CD4-positive, CD25-positive, alpha-beta regulatory T cell (primary cell): ENCODE results near the gene KNSTRN. TPM values are rescaled to one million over a fixed set of nuclear protein-coding genes. Genes with fewer than 3 reads are reported as not detected.

Experiments
- ATAC-seq, 2 donors: fragments of 150-1000 bp; cut with Tn5 transposase; one replicate each; pipeline ENCODE4 v1.10.0; 2021; ENCODE audit warnings: low read depth in 2 of 2, moderate number of reproducible peaks in 2 of 2, moderate library complexity in 1 of 2
- DNase-seq, 3 donors: peaks; one replicate each; pipeline versions ENCODE4 v3.0.0 to v3.0.0-alpha.2; 2012 to 2022; ENCODE audit warnings: mixed read lengths in 1 of 3
- H3K27ac ChIP-seq: one replicate; pipeline ENCODE4 v1.7.0; 2013; ENCODE audit warnings: mild to moderate bottlenecking, low read length; ENCODE audit not compliant: insufficient read depth, poor library complexity, severe bottlenecking
- H3K27me3 ChIP-seq: one replicate; pipeline ENCODE4 v1.7.0; 2013; ENCODE audit warnings: low read length; ENCODE audit not compliant: control insufficient read depth, insufficient read depth
- H3K36me3 ChIP-seq: one replicate; pipeline ENCODE4 v1.7.0; 2013; ENCODE audit warnings: mild to moderate bottlenecking, low read length, moderate library complexity; ENCODE audit not compliant: control insufficient read depth, insufficient read depth
- H3K4me1 ChIP-seq: 2 replicates; pipeline ENCODE4 v1.7.0; 2013; ENCODE audit warnings: mild to moderate bottlenecking, low read length; ENCODE audit not compliant: insufficient read depth, control insufficient read depth, poor library complexity, severe bottlenecking
- H3K4me3 ChIP-seq: one replicate; pipeline ENCODE4 v1.7.0; 2013; ENCODE audit warnings: low read depth, mild to moderate bottlenecking, low read length, moderate library complexity
- H3K9me3 ChIP-seq, 2 experiments: 1 replicate in 1 of 2; 2 replicates in 1 of 2; pipeline ENCODE4 v1.7.0; 2013; ENCODE audit warnings: low read length in 2 of 2, mild to moderate bottlenecking in 1 of 2, moderate library complexity in 1 of 2; ENCODE audit not compliant: control insufficient read depth in 2 of 2
- H3K27ac Mint-ChIP-seq, 3 donors: one replicate each; pipeline ENCODE4 v1.8.0; 2020 to 2022; ENCODE audit warnings: mild to moderate bottlenecking in 3 of 3, mixed read lengths in 3 of 3, moderate library complexity in 2 of 3
- H3K27me3 Mint-ChIP-seq: one replicate; pipeline ENCODE4 v1.8.0; 2022; ENCODE audit warnings: mild to moderate bottlenecking, mixed read lengths
- H3K36me3 Mint-ChIP-seq: one replicate; pipeline ENCODE4 v1.8.0; 2020; ENCODE audit warnings: mixed read lengths
- H3K4me1 Mint-ChIP-seq, 4 donors: one replicate each; pipeline ENCODE4 v1.8.0; 2020 to 2022; ENCODE audit warnings: mixed read lengths in 4 of 4, mild to moderate bottlenecking in 1 of 4
- H3K4me3 Mint-ChIP-seq, 4 donors: one replicate each; pipeline ENCODE4 v1.8.0; 2020 to 2022; ENCODE audit warnings: mild to moderate bottlenecking in 4 of 4, mixed read lengths in 4 of 4, moderate library complexity in 3 of 4
- H3K9me3 Mint-ChIP-seq, 7 donors: one replicate each; pipeline ENCODE4 v1.8.0; 2020 to 2022; ENCODE audit warnings: mixed read lengths in 7 of 7, mild to moderate bottlenecking in 3 of 7, moderate library complexity in 2 of 7
- polyA plus RNA-seq, 4 donors: library from polyadenylated mRNA; unstranded; fragments of 300-500 nt; fragmentation: Illumina TruSeq; gene quantifications; one replicate each; pipeline ENCODE4 v1.2.3, GENCODE V29; 2021
- total RNA-seq: library from RNA; stranded (reverse); gene quantifications from one replicate; pipeline ENCODE4 v1.2.3, GENCODE V29; 2022

The KNSTRN gene
- total and polyA plus RNA-seq, 5 donors from 2014 or later, result 3.3 to 10.5 (median 4.6) TPM

- Mint-ChIP-seq H3K4me1 (peaks cover 10 to 43% (median 28%) of the 10 kb centered on the region in 4 donors), H3K9me3 (peaks cover 0 to 2% (median 0%) of the 10 kb centered on the region in 7 donors), H3K36me3 (peaks cover 26% of the 10 kb centered on the region), H3K27me3 (no peaks in the 10 kb centered on the region), H3K4me3 (peak overlapping the region; percentile 43 to 88 (median 58)), H3K27ac (peak overlapping the region; percentile 32 to 76 (median 56))
- no peak overlapping the region for H3K27ac ChIP-seq
- ATAC-seq, result no peak
- H3K36me3 ChIP-seq, result peaks cover 27% of the 10 kb centered on the region
- H3K27me3 ChIP-seq, result no peaks in the 10 kb centered on the region
- no peak for DNase-seq
- H3K4me1 ChIP-seq, result peaks cover 23% of the 10 kb centered on the region
- H3K9me3 ChIP-seq, result no peaks in the 10 kb centered on the region
- no peak overlapping the region for H3K4me3 ChIP-seq
These were observed 24.9 kb downstream of the KNSTRN start for GRCh38 chr15:40407330-40407990.

DNA sequence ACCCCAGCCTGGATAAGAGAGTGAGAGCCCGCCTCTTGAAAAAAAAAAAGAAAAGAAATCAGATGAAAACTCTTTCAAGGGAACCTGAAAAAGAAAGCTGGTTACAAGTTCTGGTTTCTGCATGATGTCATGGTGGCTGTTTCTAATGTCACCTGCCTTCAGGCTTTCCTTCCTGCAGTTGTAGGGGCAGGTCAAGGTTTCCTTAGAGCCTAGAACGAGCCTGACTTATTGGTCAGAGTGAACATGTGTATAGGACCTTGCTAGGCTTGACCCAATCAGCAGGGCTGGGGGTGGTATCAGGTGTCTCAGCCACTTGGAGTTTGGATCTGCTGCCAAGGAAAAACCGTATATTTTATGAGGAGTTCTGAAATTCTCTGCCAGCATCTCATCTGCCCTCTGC lies 26.8 kb downstream of the KNSTRN start:
- Mint-ChIP-seq H3K27ac (no peak overlapping the region), H3K36me3 (peaks cover 32% of the 10 kb centered on the region), H3K9me3 (peaks cover 0 to 2% (median 0%) of the 10 kb centered on the region in 7 donors), H3K4me1 (peaks cover 10 to 40% (median 28%) of the 10 kb centered on the region in 4 donors), H3K4me3 (no peak overlapping the region), H3K27me3 (no peaks in the 10 kb centered on the region)
- Histone ChIP-seq H3K36me3 (peaks cover 38% of the 10 kb centered on the region), H3K27me3 (no peaks in the 10 kb centered on the region), H3K9me3 (no peaks in the 10 kb centered on the region), H3K27ac (no peak overlapping the region), H3K4me3 (no peak overlapping the region), H3K4me1 (peaks cover 23% of the 10 kb centered on the region)
- peak in 1 of 3 donors; percentile 28 for DNase-seq
- ATAC-seq, result no peak

DNA sequence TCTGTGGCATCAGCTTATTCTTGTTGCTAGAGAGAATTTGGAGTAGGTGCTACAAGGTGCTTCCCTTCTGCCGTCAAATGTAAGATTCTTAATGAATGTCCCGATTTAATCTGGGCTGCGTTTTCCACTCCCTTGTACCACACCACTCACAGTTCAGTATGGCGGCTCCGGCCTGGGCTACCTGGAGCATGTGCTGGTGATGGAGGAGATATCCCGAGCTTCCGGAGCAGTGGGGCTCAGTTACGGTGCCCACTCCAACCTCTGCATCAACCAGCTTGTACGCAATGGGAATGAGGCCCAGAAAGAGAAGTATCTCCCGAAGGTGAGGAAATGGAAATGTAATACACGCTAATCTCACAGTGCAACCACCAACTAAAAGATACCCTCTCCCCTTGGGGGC lies 28.0 kb downstream of the KNSTRN start:
- Histone ChIP-seq H3K4me3 (no peak overlapping the region), H3K4me1 (peaks cover 17% of the 10 kb centered on the region), H3K9me3 (no peaks in the 10 kb centered on the region), H3K36me3 (peaks cover 49% of the 10 kb centered on the region), H3K27ac (no peak overlapping the region), H3K27me3 (no peaks in the 10 kb centered on the region)
- ATAC-seq, result no peak
- Mint-ChIP-seq H3K27me3 (no peaks in the 10 kb centered on the region), H3K4me1 (peaks cover 5 to 30% (median 21%) of the 10 kb centered on the region in 4 donors), H3K4me3 (no peak overlapping the region), H3K9me3 (peaks cover 0 to 2% (median 0%) of the 10 kb centered on the region in 7 donors), H3K27ac (no peak overlapping the region), H3K36me3 (peaks cover 42% of the 10 kb centered on the region)
- no peak for DNase-seq

DNA sequence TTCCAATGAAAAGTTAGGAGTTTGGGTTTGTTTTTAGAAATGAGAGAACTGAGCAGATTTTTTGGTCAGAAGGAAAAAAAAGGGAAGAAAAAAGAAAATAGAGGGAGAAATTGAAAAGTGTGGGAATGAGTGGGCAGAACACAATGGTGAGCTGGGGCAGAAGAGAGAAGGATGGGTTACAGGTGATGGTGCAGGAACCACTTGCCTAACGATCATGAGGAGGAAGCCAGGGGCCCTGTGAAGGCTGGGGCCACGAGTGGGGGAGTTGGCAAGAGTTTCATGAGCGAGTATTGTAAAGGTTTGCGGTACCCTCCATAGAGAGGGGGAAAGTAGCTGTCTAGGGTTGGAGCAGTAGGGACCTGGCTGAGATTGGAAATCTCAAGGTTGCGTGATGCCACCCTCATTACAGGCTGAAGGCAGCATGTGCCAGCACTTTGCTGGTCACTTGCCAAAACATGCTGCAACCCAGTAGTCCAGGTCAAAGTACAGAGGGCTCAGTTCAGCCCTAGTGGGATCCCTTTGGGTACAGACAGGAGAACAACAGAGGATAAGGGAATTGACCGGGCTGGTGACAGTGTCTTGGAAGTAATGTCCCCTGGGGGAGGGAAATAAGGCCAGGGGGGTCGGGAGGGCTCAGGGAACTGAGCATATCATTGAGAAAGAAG lies 29.7 kb downstream of the KNSTRN start:
- peaks cover 0 to 2% (median 0%) of the 10 kb centered on the region in 7 donors for H3K9me3 Mint-ChIP-seq
- no peak overlapping the region for H3K27ac ChIP-seq
- H3K27ac Mint-ChIP-seq, result peak overlapping the region; percentile 59 to 98 (median 65)
- ATAC-seq, result no peak
- peaks cover 55% of the 10 kb centered on the region for H3K36me3 ChIP-seq
- H3K4me3 ChIP-seq, result no peak overlapping the region
- no peak overlapping the region for H3K4me3 Mint-ChIP-seq
- peaks cover 4 to 15% (median 10%) of the 10 kb centered on the region in 4 donors for H3K4me1 Mint-ChIP-seq
- H3K27me3 ChIP-seq, result no peaks in the 10 kb centered on the region
- H3K4me1 ChIP-seq, result peaks cover 2% of the 10 kb centered on the region
- peaks cover 43% of the 10 kb centered on the region for H3K36me3 Mint-ChIP-seq
- H3K9me3 ChIP-seq, result no peaks in the 10 kb centered on the region
- DNase-seq, result no peak
- no peaks in the 10 kb centered on the region for H3K27me3 Mint-ChIP-seq

GRCh38 chr15:40413036-40413435 lies 30.5 kb downstream of the KNSTRN start:
- H3K4me3 Mint-ChIP-seq, result no peak overlapping the region
- no peaks in the 10 kb centered on the region for H3K27me3 Mint-ChIP-seq
- no peak overlapping the region for H3K27ac ChIP-seq
- H3K9me3 ChIP-seq, result no peaks in the 10 kb centered on the region
- no peaks in the 10 kb centered on the region for H3K27me3 ChIP-seq
- no peak for DNase-seq
- no peaks in the 10 kb centered on the region for H3K4me1 ChIP-seq
- no peak for ATAC-seq
- H3K4me1 Mint-ChIP-seq, result peaks cover 0 to 7% (median 4%) of the 10 kb centered on the region in 4 donors
- H3K27ac Mint-ChIP-seq, result no peak overlapping the region
- peaks cover 57% of the 10 kb centered on the region for H3K36me3 ChIP-seq
- peaks cover 39% of the 10 kb centered on the region for H3K36me3 Mint-ChIP-seq
- no peak overlapping the region for H3K4me3 ChIP-seq
- peaks cover 0 to 2% (median 0%) of the 10 kb centered on the region in 7 donors for H3K9me3 Mint-ChIP-seq

- Mint-ChIP-seq H3K9me3 (peaks cover 0 to 2% (median 0%) of the 10 kb centered on the region in 7 donors), H3K4me1 (peaks cover 0 to 3% (median 0%) of the 10 kb centered on the region in 4 donors), H3K27me3 (no peaks in the 10 kb centered on the region), H3K36me3 (peaks cover 39% of the 10 kb centered on the region), H3K4me3 (no peak overlapping the region), H3K27ac (no peak overlapping the region)
- no peak overlapping the region for H3K27ac ChIP-seq
- H3K4me3 ChIP-seq, result no peak overlapping the region
- H3K9me3 ChIP-seq, result no peaks in the 10 kb centered on the region
- no peaks in the 10 kb centered on the region for H3K4me1 ChIP-seq
- peaks cover 51% of the 10 kb centered on the region for H3K36me3 ChIP-seq
- no peaks in the 10 kb centered on the region for H3K27me3 ChIP-seq
- no peak for ATAC-seq
- DNase-seq, result no peak
These were observed 32.3 kb downstream of the KNSTRN start for GRCh38 chr15:40414816-40415215.

DNA sequence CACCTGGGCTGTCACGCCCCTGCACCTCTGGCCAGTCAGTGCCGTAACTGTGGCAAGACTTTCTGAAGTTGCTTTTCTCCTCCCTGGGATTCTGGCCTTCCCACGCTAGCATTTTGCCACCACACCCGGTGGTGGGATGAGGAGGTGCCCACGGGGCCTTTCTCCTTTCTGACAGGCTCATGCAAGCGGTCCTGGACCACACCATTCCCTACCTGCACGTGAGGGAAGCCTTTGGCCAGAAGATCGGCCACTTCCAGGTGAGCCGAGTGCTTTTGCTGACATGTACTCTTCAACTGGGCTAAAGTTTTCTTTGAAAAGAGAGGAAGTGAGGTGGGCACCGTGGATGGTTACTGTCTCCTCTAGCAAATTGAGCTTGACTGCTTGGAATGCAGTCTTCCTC lies 32.7 kb downstream of the KNSTRN start:
- Mint-ChIP-seq H3K4me3 (no peak overlapping the region), H3K27ac (no peak overlapping the region), H3K4me1 (peaks cover 0 to 3% (median 0%) of the 10 kb centered on the region in 4 donors), H3K27me3 (no peaks in the 10 kb centered on the region), H3K9me3 (peaks cover 0 to 2% (median 0%) of the 10 kb centered on the region in 7 donors), H3K36me3 (peaks cover 35% of the 10 kb centered on the region)
- ATAC-seq, result no peak
- Histone ChIP-seq H3K4me3 (no peak overlapping the region), H3K27me3 (no peaks in the 10 kb centered on the region), H3K9me3 (no peaks in the 10 kb centered on the region), H3K27ac (no peak overlapping the region), H3K36me3 (peaks cover 49% of the 10 kb centered on the region), H3K4me1 (no peaks in the 10 kb centered on the region)
- no peak for DNase-seq
